ENCODE measurements around the gene KIR3DL2.

KIR3DL2 gene

GRCh38 chr19:54873990-54874389, 23.7 kb downstream of the KIR3DL2 start, which contains the start of gene FCAR:
FCAR (plus strand) TSS chr19:54874235; CDS start chr19:54874290, 55 bp downstream.
- no peak within 1 kb of the TSS for H3K4me3 ChIP-seq (ENCODE audit: low read length)
- no peak within 1 kb of the TSS for H3K4me2 ChIP-seq (ENCODE audit: low read length)
- no peak within 1 kb of the TSS for H4K5ac ChIP-seq (ENCODE audit: low read length)
- H2BK15ac ChIP-seq (replicated peaks; ENCODE audit: low read depth), result no peak within 1 kb of the TSS
- no CpG with 5 or more reads among the region's 8 CpGs for WGBS (ENCODE audit: extremely low coverage, insufficient coverage, low lambda C conversion rate)
- H4K8ac ChIP-seq (ENCODE audit: low read depth, low read length), result no peak within 1 kb of the TSS
- DNase-seq, result no peak
- H3K36me3 ChIP-seq (ENCODE audit: control insufficient read depth, insufficient read depth, low read length), result no peaks in the 10 kb centered on the region
- H3K79me1 ChIP-seq (ENCODE audit: low read length), result no peaks in the 10 kb centered on the region
- H3K18ac ChIP-seq (ENCODE audit: low read length), result no peak within 1 kb of the TSS
- no peak within 1 kb of the TSS for H2BK5ac ChIP-seq (ENCODE audit: low read length)
- no peak within 1 kb of the TSS for H3K23ac ChIP-seq (ENCODE audit: low read length)
- no peak within 1 kb of the TSS for H3K9ac ChIP-seq (ENCODE audit: low read length)
- H3K27ac ChIP-seq (ENCODE audit: low read depth, low read length), result no peak within 1 kb of the TSS
- no peaks in the 10 kb centered on the region for H3K4me1 ChIP-seq (ENCODE audit: control insufficient read depth, low read depth, low read length)
- H3K27me3 ChIP-seq (ENCODE audit: insufficient read depth, low read length, poor library complexity), result no peaks in the 10 kb centered on the region
- no peak within 1 kb of the TSS for H3K56ac ChIP-seq (ENCODE audit: low read length)
- H2AK5ac ChIP-seq (ENCODE audit: low read length), result no peak within 1 kb of the TSS
- H2BK120ac ChIP-seq (ENCODE audit: low read depth, low read length), result no peak within 1 kb of the TSS
- no peaks in the 10 kb centered on the region for H3K79me2 ChIP-seq (ENCODE audit: control insufficient read depth, insufficient read depth, low read length)
- no peak within 1 kb of the TSS for H3K4ac ChIP-seq (ENCODE audit: low read depth, low read length)

- H3K9ac ChIP-seq (ENCODE audit: low read length), result no peak overlapping the region
- H3K79me1 ChIP-seq (ENCODE audit: low read length), result no peaks in the 10 kb centered on the region
- no peaks in the 10 kb centered on the region for H3K36me3 ChIP-seq (ENCODE audit: control insufficient read depth, insufficient read depth, low read length)
- H2BK15ac ChIP-seq (replicated peaks; ENCODE audit: low read depth), result no peak overlapping the region
- DNase-seq, result no peak
- no peaks in the 10 kb centered on the region for H3K4me1 ChIP-seq (ENCODE audit: control insufficient read depth, low read depth, low read length)
- H2AK5ac ChIP-seq (ENCODE audit: low read length), result no peak overlapping the region
- no peak overlapping the region for H3K23ac ChIP-seq (ENCODE audit: low read length)
- no peak overlapping the region for H4K8ac ChIP-seq (ENCODE audit: low read depth, low read length)
- no peak overlapping the region for H2BK120ac ChIP-seq (ENCODE audit: low read depth, low read length)
- H3K56ac ChIP-seq (ENCODE audit: low read length), result no peak overlapping the region
- H3K18ac ChIP-seq (ENCODE audit: low read length), result no peak overlapping the region
- no peak overlapping the region for H4K5ac ChIP-seq (ENCODE audit: low read length)
- no peak overlapping the region for H3K4ac ChIP-seq (ENCODE audit: low read depth, low read length)
- H3K4me2 ChIP-seq (ENCODE audit: low read length), result no peak overlapping the region
- H3K27me3 ChIP-seq (ENCODE audit: insufficient read depth, low read length, poor library complexity), result no peaks in the 10 kb centered on the region
- H3K4me3 ChIP-seq (ENCODE audit: low read length), result no peak overlapping the region
- WGBS (ENCODE audit: extremely low coverage, insufficient coverage, low lambda C conversion rate), result no CpG with 5 or more reads among the region's 2 CpGs
- no peak overlapping the region for H3K27ac ChIP-seq (ENCODE audit: low read depth, low read length)
- no peaks in the 10 kb centered on the region for H3K79me2 ChIP-seq (ENCODE audit: control insufficient read depth, insufficient read depth, low read length)
- no peak overlapping the region for H2BK5ac ChIP-seq (ENCODE audit: low read length)
Observed at GRCh38 chr19:54875506-54875905, 25.3 kb downstream of the KIR3DL2 start.

GRCh38 chr19:54877471-54877870, 27.2 kb downstream of the KIR3DL2 start:
- Histone ChIP-seq H3K4me1 (ENCODE audit: control insufficient read depth, low read depth, low read length) (no peaks in the 10 kb centered on the region), H3K4me2 (ENCODE audit: low read length) (no peak overlapping the region), H2AK5ac (ENCODE audit: low read length) (no peak overlapping the region), H3K56ac (ENCODE audit: low read length) (no peak overlapping the region), H3K9ac (ENCODE audit: low read length) (no peak overlapping the region), H3K27ac (ENCODE audit: low read depth, low read length) (no peak overlapping the region), H4K8ac (ENCODE audit: low read depth, low read length) (no peak overlapping the region), H3K36me3 (ENCODE audit: control insufficient read depth, insufficient read depth, low read length) (no peaks in the 10 kb centered on the region), H3K79me1 (ENCODE audit: low read length) (no peaks in the 10 kb centered on the region), H2BK120ac (ENCODE audit: low read depth, low read length) (no peak overlapping the region), H3K23ac (ENCODE audit: low read length) (no peak overlapping the region), H3K27me3 (ENCODE audit: insufficient read depth, low read length, poor library complexity) (no peaks in the 10 kb centered on the region), H2BK5ac (ENCODE audit: low read length) (no peak overlapping the region), H3K18ac (ENCODE audit: low read length) (no peak overlapping the region), H4K5ac (ENCODE audit: low read length) (no peak overlapping the region), H3K79me2 (ENCODE audit: control insufficient read depth, insufficient read depth, low read length) (no peaks in the 10 kb centered on the region), H3K4me3 (ENCODE audit: low read length) (no peak overlapping the region), H3K4ac (ENCODE audit: low read depth, low read length) (no peak overlapping the region), H2BK15ac (replicated peaks; ENCODE audit: low read depth) (no peak overlapping the region)
- DNase-seq, result no peak
- no CpG with 5 or more reads among the region's 3 CpGs for WGBS (ENCODE audit: extremely low coverage, insufficient coverage, low lambda C conversion rate)

- H2AK5ac ChIP-seq (ENCODE audit: low read length), result no peak overlapping the region
- H3K79me1 ChIP-seq (ENCODE audit: low read length), result no peaks in the 10 kb centered on the region
- no peak overlapping the region for H3K27ac ChIP-seq (ENCODE audit: low read depth, low read length)
- no peaks in the 10 kb centered on the region for H3K4me1 ChIP-seq (ENCODE audit: control insufficient read depth, low read depth, low read length)
- H3K4ac ChIP-seq (ENCODE audit: low read depth, low read length), result no peak overlapping the region
- H4K5ac ChIP-seq (ENCODE audit: low read length), result no peak overlapping the region
- DNase-seq, result no peak
- H3K27me3 ChIP-seq (ENCODE audit: insufficient read depth, low read length, poor library complexity), result no peaks in the 10 kb centered on the region
- no peak overlapping the region for H2BK120ac ChIP-seq (ENCODE audit: low read depth, low read length)
- H3K4me2 ChIP-seq (ENCODE audit: low read length), result no peak overlapping the region
- H3K18ac ChIP-seq (ENCODE audit: low read length), result peak overlapping the region; percentile 51
- no peak overlapping the region for H3K4me3 ChIP-seq (ENCODE audit: low read length)
- H3K36me3 ChIP-seq (ENCODE audit: control insufficient read depth, insufficient read depth, low read length), result no peaks in the 10 kb centered on the region
- H3K23ac ChIP-seq (ENCODE audit: low read length), result no peak overlapping the region
- WGBS (ENCODE audit: extremely low coverage, insufficient coverage, low lambda C conversion rate), result no CpG with 5 or more reads among the region's 6 CpGs
- H4K8ac ChIP-seq (ENCODE audit: low read depth, low read length), result no peak overlapping the region
- H3K56ac ChIP-seq (ENCODE audit: low read length), result no peak overlapping the region
- no peak overlapping the region for H3K9ac ChIP-seq (ENCODE audit: low read length)
- no peak overlapping the region for H2BK5ac ChIP-seq (ENCODE audit: low read length)
- peak overlapping the region; percentile 9 for H2BK15ac ChIP-seq (replicated peaks; ENCODE audit: low read depth)
- no peaks in the 10 kb centered on the region for H3K79me2 ChIP-seq (ENCODE audit: control insufficient read depth, insufficient read depth, low read length)
Observed at GRCh38 chr19:54881884-54882283, 31.6 kb downstream of the KIR3DL2 start.

- no peak overlapping the region for H2BK120ac ChIP-seq (ENCODE audit: low read depth, low read length)
- H3K56ac ChIP-seq (ENCODE audit: low read length), result no peak overlapping the region
- H3K18ac ChIP-seq (ENCODE audit: low read length), result no peak overlapping the region
- H2BK15ac ChIP-seq (replicated peaks; ENCODE audit: low read depth), result no peak overlapping the region
- no peak overlapping the region for H3K4me2 ChIP-seq (ENCODE audit: low read length)
- DNase-seq, result peak; percentile 28
- no peak overlapping the region for H2AK5ac ChIP-seq (ENCODE audit: low read length)
- no peaks in the 10 kb centered on the region for H3K36me3 ChIP-seq (ENCODE audit: control insufficient read depth, insufficient read depth, low read length)
- no CpG with 5 or more reads among the region's 7 CpGs for WGBS (ENCODE audit: extremely low coverage, insufficient coverage, low lambda C conversion rate)
- H3K23ac ChIP-seq (ENCODE audit: low read length), result no peak overlapping the region
- H3K4ac ChIP-seq (ENCODE audit: low read depth, low read length), result no peak overlapping the region
- H3K79me1 ChIP-seq (ENCODE audit: low read length), result no peaks in the 10 kb centered on the region
- H3K4me1 ChIP-seq (ENCODE audit: control insufficient read depth, low read depth, low read length), result no peaks in the 10 kb centered on the region
- no peak overlapping the region for H4K8ac ChIP-seq (ENCODE audit: low read depth, low read length)
- H3K4me3 ChIP-seq (ENCODE audit: low read length), result no peak overlapping the region
- H3K27ac ChIP-seq (ENCODE audit: low read depth, low read length), result no peak overlapping the region
- no peak overlapping the region for H2BK5ac ChIP-seq (ENCODE audit: low read length)
- H4K5ac ChIP-seq (ENCODE audit: low read length), result no peak overlapping the region
- no peaks in the 10 kb centered on the region for H3K79me2 ChIP-seq (ENCODE audit: control insufficient read depth, insufficient read depth, low read length)
- no peak overlapping the region for H3K9ac ChIP-seq (ENCODE audit: low read length)
- no peaks in the 10 kb centered on the region for H3K27me3 ChIP-seq (ENCODE audit: insufficient read depth, low read length, poor library complexity)
Observed at GRCh38 chr19:54882758-54883157, 32.5 kb downstream of the KIR3DL2 start.

GRCh38 chr19:54883228-54883627, 33.0 kb downstream of the KIR3DL2 start:
- no peaks in the 10 kb centered on the region for H3K79me2 ChIP-seq (ENCODE audit: control insufficient read depth, insufficient read depth, low read length)
- no peak overlapping the region for H3K9ac ChIP-seq (ENCODE audit: low read length)
- H3K4me2 ChIP-seq (ENCODE audit: low read length), result no peak overlapping the region
- peak overlapping the region; percentile 90 for H2AK5ac ChIP-seq (ENCODE audit: low read length)
- no peak overlapping the region for H2BK5ac ChIP-seq (ENCODE audit: low read length)
- H3K4me3 ChIP-seq (ENCODE audit: low read length), result no peak overlapping the region
- no peak overlapping the region for H3K4ac ChIP-seq (ENCODE audit: low read depth, low read length)
- no peaks in the 10 kb centered on the region for H3K4me1 ChIP-seq (ENCODE audit: control insufficient read depth, low read depth, low read length)
- peak overlapping the region; percentile 60 for H3K56ac ChIP-seq (ENCODE audit: low read length)
- H3K27me3 ChIP-seq (ENCODE audit: insufficient read depth, low read length, poor library complexity), result no peaks in the 10 kb centered on the region
- no peak overlapping the region for H4K5ac ChIP-seq (ENCODE audit: low read length)
- H3K36me3 ChIP-seq (ENCODE audit: control insufficient read depth, insufficient read depth, low read length), result no peaks in the 10 kb centered on the region
- H3K27ac ChIP-seq (ENCODE audit: low read depth, low read length), result no peak overlapping the region
- no peak overlapping the region for H3K23ac ChIP-seq (ENCODE audit: low read length)
- no peak overlapping the region for H4K8ac ChIP-seq (ENCODE audit: low read depth, low read length)
- no CpG with 5 or more reads among the region's 9 CpGs for WGBS (ENCODE audit: extremely low coverage, insufficient coverage, low lambda C conversion rate)
- DNase-seq, result no peak
- no peak overlapping the region for H2BK15ac ChIP-seq (replicated peaks; ENCODE audit: low read depth)
- no peaks in the 10 kb centered on the region for H3K79me1 ChIP-seq (ENCODE audit: low read length)
- no peak overlapping the region for H3K18ac ChIP-seq (ENCODE audit: low read length)
- H2BK120ac ChIP-seq (ENCODE audit: low read depth, low read length), result no peak overlapping the region

Measured in mesendoderm (in vitro differentiated cells).